PFSK-1 (cell line): ENCODE results near the gene USP5.

Experiments used
- FOXP2 ChIP-seq: optimal IDR thresholded peaks from 2 replicates; pipeline ENCODE3; 2011; ENCODE audit warnings: borderline replicate concordance, control low read depth, inconsistent platforms; ENCODE audit not compliant: insufficient read depth; ENCODE audit errors: extremely low read length, extremely low read depth
- POLR2AphosphoS5 ChIP-seq: IDR thresholded peaks from 2 replicates; pipeline ENCODE4 v1.6.1; 2012; ENCODE audit warnings: low read depth, mild to moderate bottlenecking, control low read depth, low read length, moderate library complexity
- SIN3A ChIP-seq: IDR thresholded peaks from 2 replicates; pipeline ENCODE4 v1.6.1; 2012; ENCODE audit warnings: mild to moderate bottlenecking, low read length, moderate library complexity, borderline replicate concordance; ENCODE audit not compliant: insufficient read depth
- TAF1 ChIP-seq: IDR thresholded peaks from 2 replicates; pipeline ENCODE4 v1.6.1; 2012; ENCODE audit warnings: low read length, control low read depth, borderline replicate concordance; ENCODE audit not compliant: insufficient read depth

- TF ChIP-seq POLR2AphosphoS5 (no peak), SIN3A (no peak), FOXP2 (no peak), TAF1 (no peak)
Observed at GRCh38 chr12:6823182-6824084, 28.5 kb upstream of the USP5 start.
